Measurements from ENCODE around the gene RSL1D1.
"Not testable (repeated sequence)": the region's sequence is repeated elsewhere in the genome, so short reads cannot be mapped to it uniquely, and the experiment has no call there.

The RSL1D1 gene

GRCh38 chr16:11844499-11844898, 6.8 kb downstream of the RSL1D1 start:
- in situ Hi-C loops (cut with HindIII; ENCODE audit: low sequenced_read_pairs) = no loop called here

DNA sequence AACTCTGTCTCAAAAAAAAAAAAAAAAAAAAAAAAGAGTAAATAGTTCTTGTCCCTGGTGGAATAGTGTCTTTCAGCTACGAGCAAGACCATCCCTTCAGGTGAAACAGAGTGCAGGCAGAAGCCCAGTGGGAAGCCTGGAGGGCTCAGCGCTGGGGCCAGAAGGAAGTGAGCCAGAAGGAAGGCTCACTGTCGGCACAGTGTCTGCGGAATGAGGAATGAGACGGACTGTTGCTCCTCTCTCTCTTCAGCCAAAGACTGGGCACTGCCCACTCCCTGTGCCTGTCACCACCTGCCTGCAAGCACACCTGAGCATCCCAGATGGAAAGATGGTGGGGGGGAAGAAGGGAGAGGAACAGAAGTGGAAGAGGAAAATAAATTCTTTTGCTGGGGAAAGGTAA, 7.5 kb downstream of the RSL1D1 start:
- in situ Hi-C loops (cut with HindIII; ENCODE audit: low sequenced_read_pairs) = no loop called here

DNA sequence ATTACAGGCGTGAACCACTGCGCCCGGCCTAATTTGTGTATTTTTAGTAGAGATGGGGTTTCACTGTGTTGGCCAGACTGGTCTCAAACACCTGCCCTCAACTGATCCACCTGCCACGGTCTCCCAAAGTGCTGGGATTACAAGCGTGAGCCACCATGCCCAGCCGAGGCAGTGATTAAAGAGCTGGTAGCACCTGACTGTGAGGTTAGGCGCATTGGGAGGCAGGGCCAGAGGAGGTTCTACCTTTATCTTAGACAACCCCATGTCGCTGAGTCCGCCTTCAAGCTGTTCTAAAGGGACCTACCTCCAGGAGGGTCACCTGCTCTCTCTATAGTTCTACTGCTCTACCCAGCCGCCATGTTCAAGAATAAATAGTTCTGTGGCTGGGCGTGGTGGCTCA, 8.1 kb downstream of the RSL1D1 start:
- in situ Hi-C loops (cut with HindIII; ENCODE audit: low sequenced_read_pairs) = no loop called here

DNA sequence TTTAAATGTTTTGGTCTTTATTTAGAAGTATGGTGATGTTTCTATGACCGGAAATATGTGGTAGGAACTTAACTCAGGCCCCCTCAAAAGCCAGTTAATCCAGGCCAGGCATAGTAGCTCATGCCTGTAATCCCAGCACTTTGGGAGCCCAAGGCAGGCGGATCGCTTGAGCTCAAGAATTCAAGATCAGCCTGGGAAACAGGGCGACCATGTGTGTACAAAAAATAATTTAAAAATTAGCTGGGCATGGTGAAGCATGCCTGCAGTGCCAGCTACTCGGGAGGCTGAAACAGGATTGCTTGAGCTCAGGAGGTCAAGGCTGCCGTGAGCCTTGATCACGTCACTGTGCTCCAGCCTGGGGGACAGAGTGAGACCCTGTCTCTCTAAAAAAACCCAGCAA, 10.3 kb downstream of the RSL1D1 start:
- in situ Hi-C loops (cut with HindIII; ENCODE audit: low sequenced_read_pairs) = no loop called here

DNA sequence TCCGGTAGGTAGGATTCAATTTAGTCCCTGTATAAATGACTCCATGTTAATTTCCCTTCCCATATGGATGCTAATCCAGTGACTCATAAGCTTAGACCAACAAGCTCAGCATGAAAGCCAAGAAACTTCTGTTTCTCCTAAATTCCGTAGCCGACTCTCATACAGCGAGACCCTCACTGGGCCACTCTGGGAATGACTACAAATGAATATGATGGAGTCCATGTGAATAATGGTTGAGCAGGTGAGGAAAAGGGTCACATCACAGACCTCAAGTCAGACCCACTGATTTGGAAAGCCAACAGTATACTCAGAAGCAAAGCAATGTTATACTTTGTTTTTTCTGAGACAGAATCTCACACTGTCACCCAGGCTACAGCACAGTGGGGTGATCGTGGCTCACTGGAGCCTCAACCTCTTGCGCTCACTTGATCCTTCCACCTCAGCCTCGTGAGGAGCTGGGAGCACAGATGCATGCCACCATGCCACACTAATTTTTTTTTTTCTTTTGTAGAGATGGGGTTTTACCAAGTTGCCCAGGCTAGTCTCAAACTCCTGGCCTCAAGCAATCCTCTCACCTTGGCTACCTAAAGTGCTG, 14.6 kb downstream of the RSL1D1 start:
- in situ Hi-C loops (cut with HindIII; ENCODE audit: low sequenced_read_pairs) = loop anchor here (5.0 kb wide), 2 partner anchors 81 to 99 kb away; partner anchors contain the start of gene GSPT1

DNA sequence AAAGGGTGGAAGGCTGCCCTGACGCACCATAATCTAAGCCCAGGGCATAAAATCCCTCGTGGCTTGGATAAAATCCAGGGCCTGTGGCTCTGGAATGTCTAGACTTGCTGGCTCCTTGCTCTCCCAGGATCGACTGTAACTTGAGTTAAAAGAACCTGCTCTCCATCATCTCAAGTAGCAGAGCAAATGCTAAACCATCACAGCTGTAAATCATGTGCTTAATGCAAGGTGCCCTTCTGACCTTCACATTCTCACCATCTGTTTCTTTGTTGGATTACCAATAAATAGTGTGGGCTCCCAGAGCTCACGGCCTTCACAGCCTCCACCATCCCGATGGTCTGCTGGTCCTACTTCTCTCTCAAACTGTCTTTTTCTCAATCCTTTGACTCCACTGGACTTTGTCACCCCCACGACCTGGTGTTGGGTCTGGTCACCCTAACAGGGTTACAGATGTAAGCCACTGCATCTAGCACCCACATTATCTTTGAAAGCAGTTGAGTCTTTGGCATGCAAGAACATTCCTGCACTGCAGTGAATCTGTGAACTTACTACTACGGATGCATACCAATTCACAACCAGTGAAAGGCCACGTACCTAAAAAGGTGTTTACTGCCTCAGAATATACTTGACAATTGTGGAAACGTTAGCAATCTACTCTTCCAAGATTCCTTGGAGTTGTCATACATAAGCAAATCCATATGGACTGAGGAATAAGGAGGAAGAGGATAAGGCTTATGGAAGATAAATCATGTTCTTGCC, 15.3 kb downstream of the RSL1D1 start:
- in situ Hi-C loops (cut with HindIII; ENCODE audit: low sequenced_read_pairs) = loop anchor here (5.0 kb wide), 2 partner anchors 81 to 99 kb away; partner anchors contain the start of gene GSPT1

DNA sequence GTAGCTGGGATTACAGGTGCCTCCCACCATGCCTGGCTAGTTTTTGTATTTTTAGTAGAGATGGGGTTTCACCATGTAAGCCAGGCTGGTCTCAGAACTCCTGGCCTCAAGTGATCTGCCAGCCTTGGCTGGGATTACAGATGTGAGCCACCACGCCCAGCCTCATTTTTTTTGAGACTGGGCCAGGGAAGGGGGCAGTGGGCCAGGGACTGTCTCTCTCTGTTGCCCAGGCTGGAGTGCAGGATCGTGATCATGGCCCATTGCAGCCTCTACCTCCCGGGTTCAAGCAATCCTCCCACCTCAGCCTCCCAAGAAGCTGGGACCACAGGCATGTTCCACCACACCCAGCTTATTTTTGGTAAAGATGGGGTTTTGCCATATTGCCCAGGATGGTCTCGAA, 16.0 kb downstream of the RSL1D1 start:
- in situ Hi-C loops (cut with HindIII; ENCODE audit: low sequenced_read_pairs) = loop anchor here (5.0 kb wide), 2 partner anchors 82 to 98 kb away; partner anchors contain the start of gene GSPT1

- in situ Hi-C loops (cut with HindIII; ENCODE audit: low sequenced_read_pairs) = no loop called here
Measured at GRCh38 chr16:11833951-11834695, 17.2 kb downstream of the RSL1D1 start.

DNA sequence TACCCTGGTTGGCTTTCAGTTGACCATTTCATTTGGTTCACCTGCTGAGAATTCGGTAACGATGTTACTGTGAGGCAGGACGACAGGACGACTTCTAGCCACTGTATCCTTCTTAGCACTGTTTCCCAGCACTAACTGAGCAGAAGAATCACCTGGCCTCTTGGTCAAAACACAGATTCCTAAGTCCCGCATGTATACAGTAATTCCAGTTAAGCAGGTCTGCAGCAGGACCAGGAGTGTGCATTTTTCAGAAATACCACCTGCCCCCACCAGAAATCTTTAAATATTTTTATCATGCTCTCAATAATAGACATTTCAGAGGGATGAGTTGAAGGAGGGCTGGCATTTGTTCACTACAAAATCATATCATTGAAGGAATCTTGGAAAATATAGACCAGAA, 22.6 kb downstream of the RSL1D1 start:
- in situ Hi-C loops (cut with HindIII; ENCODE audit: low sequenced_read_pairs) = no loop called here

- in situ Hi-C loops (cut with HindIII; ENCODE audit: low sequenced_read_pairs) = not testable (repeated sequence)
Measured at GRCh38 chr16:11825520-11826165, 25.7 kb downstream of the RSL1D1 start.

- in situ Hi-C loops (cut with HindIII; ENCODE audit: low sequenced_read_pairs) = no loop called here
Measured at GRCh38 chr16:11824362-11824761, 27.0 kb downstream of the RSL1D1 start.

- in situ Hi-C loops (cut with HindIII; ENCODE audit: low sequenced_read_pairs) = not testable (repeated sequence)
Measured at GRCh38 chr16:11823645-11824044, 27.7 kb downstream of the RSL1D1 start.

DNA sequence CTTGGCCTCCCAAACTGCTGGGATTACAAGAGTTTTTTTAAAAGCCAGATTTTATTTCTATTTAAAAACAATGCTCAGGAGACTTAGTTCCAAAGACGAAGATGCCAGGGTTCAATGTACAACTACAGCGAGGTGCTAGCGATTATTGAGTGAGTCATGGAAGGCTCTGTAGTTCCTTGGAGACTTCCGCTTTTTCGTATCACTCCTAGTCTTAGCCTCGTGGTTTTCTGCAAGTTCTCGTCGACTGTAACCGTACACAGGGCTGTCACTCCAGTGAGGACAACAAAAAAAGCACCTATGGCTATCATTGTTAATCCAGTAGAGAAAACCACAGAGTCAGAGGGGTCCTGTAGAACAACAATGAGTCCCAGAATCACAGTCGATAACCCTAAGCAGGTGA, 31.5 kb downstream of the RSL1D1 start:
- in situ Hi-C loops (cut with HindIII; ENCODE audit: low sequenced_read_pairs) = no loop called here

GRCh38 chr16:11818970-11819369, 32.4 kb downstream of the RSL1D1 start:
- in situ Hi-C loops (cut with HindIII; ENCODE audit: low sequenced_read_pairs) = not testable (repeated sequence)

GRCh38 chr16:11816123-11816522, 35.2 kb downstream of the RSL1D1 start:
- in situ Hi-C loops (cut with HindIII; ENCODE audit: low sequenced_read_pairs) = no loop called here

DNA sequence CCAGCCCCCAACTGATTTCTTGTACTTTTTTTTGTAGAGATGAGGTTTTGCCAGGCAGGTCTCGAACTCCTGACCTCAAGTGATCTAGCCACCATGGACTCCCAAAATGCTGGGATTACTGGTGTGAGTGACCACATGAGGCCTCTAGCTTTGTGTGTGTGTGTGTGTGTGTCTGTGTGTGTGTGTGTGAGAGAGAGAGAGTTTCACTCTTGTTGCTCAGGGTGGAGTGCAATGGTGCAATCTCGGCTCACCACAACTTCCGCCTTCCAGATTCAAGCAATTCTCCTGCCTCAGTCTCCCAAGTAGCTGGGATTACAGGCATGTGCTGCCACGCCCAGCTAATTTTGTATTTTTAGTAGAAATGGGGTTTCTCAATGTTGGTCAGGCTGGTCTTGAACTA, 36.5 kb downstream of the RSL1D1 start:
- in situ Hi-C loops (cut with HindIII; ENCODE audit: low sequenced_read_pairs) = not testable (repeated sequence)

DNA sequence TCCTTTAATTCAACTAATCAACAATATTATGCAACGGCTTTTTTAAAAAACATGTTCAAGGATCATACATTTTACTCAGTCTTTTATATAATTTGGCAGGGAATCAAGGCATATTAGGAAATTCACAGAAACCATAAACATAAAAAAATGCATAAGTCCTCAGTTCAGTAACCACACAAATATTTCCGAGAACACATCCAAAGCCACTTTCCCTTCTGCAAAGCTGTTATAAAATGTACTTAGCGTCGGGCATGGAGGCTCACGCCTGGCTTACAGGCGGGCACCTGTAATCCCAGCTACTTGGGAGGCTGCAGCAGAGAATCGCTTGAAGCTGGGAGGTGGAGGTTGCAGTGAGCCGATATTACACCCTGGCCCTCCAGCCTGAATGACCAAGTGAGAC, 44.6 kb downstream of the RSL1D1 start:
- in situ Hi-C loops (cut with HindIII; ENCODE audit: low sequenced_read_pairs) = no loop called here

- in situ Hi-C loops (cut with HindIII; ENCODE audit: low sequenced_read_pairs) = no loop called here
Measured at GRCh38 chr16:11805556-11805955, 45.8 kb downstream of the RSL1D1 start.

DNA sequence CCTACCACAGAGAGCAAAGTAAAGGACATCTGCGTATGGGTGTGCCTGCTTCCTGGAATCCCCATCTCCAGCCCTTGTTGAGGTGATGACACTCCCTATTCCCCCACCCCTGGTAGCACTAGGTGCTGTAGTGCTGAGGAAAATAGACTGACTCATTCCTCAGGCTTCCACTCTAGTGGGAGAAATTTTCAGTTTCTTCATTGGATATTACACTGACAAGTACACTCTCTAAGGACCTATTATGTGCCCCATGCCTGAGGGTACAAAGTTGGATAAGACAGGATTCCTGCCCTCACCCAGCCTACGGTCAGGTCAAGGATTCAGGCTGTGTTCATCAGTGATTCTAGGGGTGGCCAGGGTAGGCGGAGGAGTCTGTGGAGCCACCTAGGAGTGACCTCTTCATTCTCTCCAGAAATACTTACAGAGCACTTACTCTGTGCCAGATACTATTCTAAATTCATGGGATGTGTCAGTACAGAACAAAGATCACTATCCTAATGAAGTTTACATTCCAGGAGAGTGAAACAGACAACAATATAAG, 49.8 kb downstream of the RSL1D1 start:
- in situ Hi-C loops (cut with HindIII; ENCODE audit: low sequenced_read_pairs) = no loop called here

DNA sequence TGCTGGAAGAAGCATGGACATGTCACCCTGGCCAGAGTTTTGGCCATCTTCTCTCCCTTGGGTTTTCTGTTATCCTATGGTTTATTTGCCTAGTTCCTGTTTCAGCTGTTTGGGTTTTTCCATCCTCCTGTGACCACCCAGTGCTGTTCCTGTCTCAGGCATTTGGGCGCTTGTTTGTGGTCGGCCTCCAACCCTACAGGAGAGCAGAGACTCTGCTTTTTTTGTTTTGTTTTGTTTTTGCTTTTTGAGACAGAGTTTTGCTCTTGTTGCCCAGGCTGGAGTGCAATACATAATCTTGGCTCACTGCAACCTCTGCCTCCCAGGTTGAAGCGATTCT, 51.0 kb downstream of the RSL1D1 start:
- in situ Hi-C loops (cut with HindIII; ENCODE audit: low sequenced_read_pairs) = no loop called here
